ENCODE data around the gene OR2F2. TPM values are rescaled to one million over a fixed set of nuclear protein-coding genes. Genes with fewer than 3 reads are reported as not detected.

The OR2F2 gene
- total RNA-seq, 6 donors from 2014 or later: not detected

- Histone ChIP-seq H3K27ac (no peak overlapping the region), H3K27me3 (no peaks in the 10 kb centered on the region), H3K36me3 (no peaks in the 10 kb centered on the region), H3K9me3 (no peaks in the 10 kb centered on the region), H3K4me3 (no peak overlapping the region), H3K4me1 (no peaks in the 10 kb centered on the region)
- TF ChIP-seq CTCF (IDR thresholded peaks at IDR 0.05) (no peak), EP300 (IDR thresholded peaks at IDR 0.05) (no peak), POLR2A (IDR thresholded peaks at IDR 0.05) (no peak), POLR2AphosphoS5 (IDR thresholded peaks at IDR 0.05) (no peak)
- DNase-seq (no peak), ATAC-seq (ENCODE audit: low FRiP score in 2 of 2) (no peak)
- 60 to 66% methylated on average over 3 of the region's 3 CpGs for WGBS, 2 donors
Observed at GRCh38 chr7:143958781-143959180, 23.7 kb downstream of the OR2F2 start.

- no peaks in the 10 kb centered on the region for H3K4me1 ChIP-seq
- 69 to 83% methylated on average over 5 of the region's 5 CpGs for WGBS, 2 donors
- H3K9me3 ChIP-seq: no peaks in the 10 kb centered on the region
- no peaks in the 10 kb centered on the region for H3K36me3 ChIP-seq
- no peaks in the 10 kb centered on the region for H3K27me3 ChIP-seq
- no peak overlapping the region for H3K4me3 ChIP-seq
- H3K27ac ChIP-seq: no peak overlapping the region
- ATAC-seq (ENCODE audit: low FRiP score in 2 of 2) (no peak), DNase-seq (no peak)
- no peak for TF ChIP-seq POLR2AphosphoS5 (IDR thresholded peaks at IDR 0.05)
- no peak for TF ChIP-seq EP300 (IDR thresholded peaks at IDR 0.05)
- no peak for TF ChIP-seq POLR2A (IDR thresholded peaks at IDR 0.05)
- TF ChIP-seq CTCF (IDR thresholded peaks at IDR 0.05): no peak
Observed at GRCh38 chr7:143960813-143961610, 26.0 kb downstream of the OR2F2 start.

- H3K4me3 ChIP-seq: no peak overlapping the region
- H3K27me3 ChIP-seq: no peaks in the 10 kb centered on the region
- no peaks in the 10 kb centered on the region for H3K36me3 ChIP-seq
- no peaks in the 10 kb centered on the region for H3K4me1 ChIP-seq
- no peak overlapping the region for H3K27ac ChIP-seq
- H3K9me3 ChIP-seq: no peaks in the 10 kb centered on the region
- ATAC-seq (ENCODE audit: low FRiP score in 2 of 2) (no peak), DNase-seq (no peak)
- no peak for TF ChIP-seq CTCF (IDR thresholded peaks at IDR 0.05)
- no peak for TF ChIP-seq POLR2A (IDR thresholded peaks at IDR 0.05)
- no peak for TF ChIP-seq EP300 (IDR thresholded peaks at IDR 0.05)
- TF ChIP-seq POLR2AphosphoS5 (IDR thresholded peaks at IDR 0.05): no peak
- WGBS, 2 donors: 62 to 67% methylated on average over 2 of the region's 2 CpGs
Observed at GRCh38 chr7:143965280-143965679, 30.2 kb downstream of the OR2F2 start.

- no peak overlapping the region for H3K27ac ChIP-seq
- no peak overlapping the region for H3K4me3 ChIP-seq
- no peaks in the 10 kb centered on the region for H3K4me1 ChIP-seq
- H3K36me3 ChIP-seq: no peaks in the 10 kb centered on the region
- 71 to 79% methylated on average over 4 of the region's 4 CpGs for WGBS, 2 donors
- ATAC-seq (ENCODE audit: low FRiP score in 2 of 2): no peak
- H3K27me3 ChIP-seq: no peaks in the 10 kb centered on the region
- TF ChIP-seq CTCF (IDR thresholded peaks at IDR 0.05) (no peak), POLR2AphosphoS5 (IDR thresholded peaks at IDR 0.05) (no peak), EP300 (IDR thresholded peaks at IDR 0.05) (no peak), POLR2A (IDR thresholded peaks at IDR 0.05) (no peak)
- DNase-seq: no peak
- H3K9me3 ChIP-seq: no peaks in the 10 kb centered on the region
Observed at GRCh38 chr7:143967398-143967797, 32.4 kb downstream of the OR2F2 start.

Data from upper lobe of left lung (tissue), 6 donors.